Measurements from ENCODE around the gene LGMN. TPM values are rescaled to one million over a fixed set of nuclear protein-coding genes. Genes with fewer than 3 reads are reported as not detected.
A peak's percentile ranks its signal among the peaks of the same experiment; 100 is the strongest.

Gene LGMN
- total and polyA plus RNA-seq, 3 experiments from 2014 or later, result 6.0 to 7.0 (median 7.0) TPM

- H3K27me3 ChIP-seq (ENCODE audit: insufficient read depth, low read length, poor library complexity, severe bottlenecking), result no peaks in the 10 kb centered on the region
- ChIA-PET CTCF (interaction anchor here (1.2 kb wide), 1 partner anchor 26 kb away, joined by 3 read pairs; no protein-coding TSS in a partner anchor), POLR2A (no interaction called here)
- H3K36me3 Mint-ChIP-seq, result peaks cover 0 to 6% (median 3%) of the 10 kb centered on the region in 3 donors
- no peak for DNase-seq
- H3K9me3 ChIP-seq (ENCODE audit: low read length), result no peaks in the 10 kb centered on the region
- no peak overlapping the region for H3K4me3 ChIP-seq (ENCODE audit: low read length)
- no peaks in the 10 kb centered on the region for H3K4me1 Mint-ChIP-seq
- H3K4me1 ChIP-seq (ENCODE audit: insufficient read depth, low read length), result no peaks in the 10 kb centered on the region
- no peaks in the 10 kb centered on the region for H3K36me3 ChIP-seq (ENCODE audit: insufficient read depth, low read length)
- H3K4me3 Mint-ChIP-seq, result no peak overlapping the region
- peaks cover 14 to 18% of the 10 kb centered on the region in 2 donors for H3K27me3 Mint-ChIP-seq
- H3K27ac ChIP-seq (ENCODE audit: low read depth, low read length), result no peak overlapping the region
- H3K9me3 Mint-ChIP-seq, result no peaks in the 10 kb centered on the region
- H3K27ac Mint-ChIP-seq, result no peak overlapping the region
Measured at GRCh38 chr14:92709340-92710000, 39.0 kb downstream of the LGMN start.

GRCh38 chr14:92706386-92706785 lies 42.0 kb downstream of the LGMN start:
- no peak for DNase-seq
- peaks cover 0 to 3% (median 2%) of the 10 kb centered on the region in 3 donors for H3K36me3 Mint-ChIP-seq
- H3K27ac Mint-ChIP-seq, result no peak overlapping the region
- no peaks in the 10 kb centered on the region for H3K27me3 ChIP-seq (ENCODE audit: insufficient read depth, low read length, poor library complexity, severe bottlenecking)
- H3K9me3 Mint-ChIP-seq, result no peaks in the 10 kb centered on the region
- no peaks in the 10 kb centered on the region for H3K4me1 Mint-ChIP-seq
- H3K27ac ChIP-seq (ENCODE audit: low read depth, low read length), result no peak overlapping the region
- no peaks in the 10 kb centered on the region for H3K9me3 ChIP-seq (ENCODE audit: low read length)
- H3K36me3 ChIP-seq (ENCODE audit: insufficient read depth, low read length), result no peaks in the 10 kb centered on the region
- ChIA-PET CTCF (no interaction called here), POLR2A (no interaction called here)
- no peaks in the 10 kb centered on the region for H3K4me1 ChIP-seq (ENCODE audit: insufficient read depth, low read length)
- no peak overlapping the region for H3K4me3 ChIP-seq (ENCODE audit: low read length)
- no peak overlapping the region for H3K4me3 Mint-ChIP-seq
- peaks cover 20 to 34% of the 10 kb centered on the region in 2 donors for H3K27me3 Mint-ChIP-seq

GRCh38 chr14:92704821-92705220 lies 43.6 kb downstream of the LGMN start:
- CTCF ChIA-PET, result no interaction called here
- H3K4me1 ChIP-seq (ENCODE audit: insufficient read depth, low read length), result no peaks in the 10 kb centered on the region
- Mint-ChIP-seq H3K4me3 (no peak overlapping the region), H3K27me3 (peaks cover 24 to 34% of the 10 kb centered on the region in 2 donors), H3K27ac (no peak overlapping the region), H3K9me3 (no peaks in the 10 kb centered on the region), H3K36me3 (peaks cover 0 to 3% (median 0%) of the 10 kb centered on the region in 3 donors), H3K4me1 (no peaks in the 10 kb centered on the region)
- H3K27me3 ChIP-seq (ENCODE audit: insufficient read depth, low read length, poor library complexity, severe bottlenecking), result no peaks in the 10 kb centered on the region
- no peak for DNase-seq
- no peaks in the 10 kb centered on the region for H3K36me3 ChIP-seq (ENCODE audit: insufficient read depth, low read length)
- POLR2A ChIA-PET, result no interaction called here
- H3K9me3 ChIP-seq (ENCODE audit: low read length), result no peaks in the 10 kb centered on the region
- H3K4me3 ChIP-seq (ENCODE audit: low read length), result no peak overlapping the region
- no peak overlapping the region for H3K27ac ChIP-seq (ENCODE audit: low read depth, low read length)

GRCh38 chr14:92704036-92704804 lies 44.2 kb downstream of the LGMN start:
- Mint-ChIP-seq H3K27ac (no peak overlapping the region), H3K27me3 (peaks cover 24 to 31% of the 10 kb centered on the region in 2 donors), H3K36me3 (no peaks in the 10 kb centered on the region), H3K4me3 (no peak overlapping the region), H3K4me1 (no peaks in the 10 kb centered on the region), H3K9me3 (no peaks in the 10 kb centered on the region)
- POLR2A ChIA-PET, result no interaction called here
- Histone ChIP-seq H3K9me3 (ENCODE audit: low read length) (no peaks in the 10 kb centered on the region), H3K4me1 (ENCODE audit: insufficient read depth, low read length) (no peaks in the 10 kb centered on the region), H3K36me3 (ENCODE audit: insufficient read depth, low read length) (no peaks in the 10 kb centered on the region), H3K27ac (ENCODE audit: low read depth, low read length) (no peak overlapping the region), H3K4me3 (ENCODE audit: low read length) (no peak overlapping the region), H3K27me3 (ENCODE audit: insufficient read depth, low read length, poor library complexity, severe bottlenecking) (no peaks in the 10 kb centered on the region)
- CTCF ChIA-PET, result no interaction called here
- DNase-seq, result no peak

- H3K4me3 ChIP-seq (ENCODE audit: low read length), result no peak overlapping the region
- no peak overlapping the region for H3K27ac ChIP-seq (ENCODE audit: low read depth, low read length)
- Mint-ChIP-seq H3K4me3 (no peak overlapping the region), H3K27me3 (peaks cover 24 to 31% of the 10 kb centered on the region in 2 donors), H3K9me3 (no peaks in the 10 kb centered on the region), H3K27ac (peak overlapping the region in 1 of 8 donors; percentile 92), H3K4me1 (no peaks in the 10 kb centered on the region), H3K36me3 (no peaks in the 10 kb centered on the region)
- no peak for DNase-seq
- ChIA-PET POLR2A (no interaction called here), CTCF (no interaction called here)
- H3K36me3 ChIP-seq (ENCODE audit: insufficient read depth, low read length), result no peaks in the 10 kb centered on the region
- no peaks in the 10 kb centered on the region for H3K4me1 ChIP-seq (ENCODE audit: insufficient read depth, low read length)
- H3K27me3 ChIP-seq (ENCODE audit: insufficient read depth, low read length, poor library complexity, severe bottlenecking), result no peaks in the 10 kb centered on the region
- no peaks in the 10 kb centered on the region for H3K9me3 ChIP-seq (ENCODE audit: low read length)
Measured at GRCh38 chr14:92703516-92703915, 44.9 kb downstream of the LGMN start.

- H3K9me3 Mint-ChIP-seq, result no peaks in the 10 kb centered on the region
- DNase-seq, result no peak
- H3K4me1 Mint-ChIP-seq, result no peaks in the 10 kb centered on the region
- Histone ChIP-seq H3K9me3 (ENCODE audit: low read length) (no peaks in the 10 kb centered on the region), H3K27ac (ENCODE audit: low read depth, low read length) (no peak overlapping the region), H3K4me3 (ENCODE audit: low read length) (no peak overlapping the region), H3K4me1 (ENCODE audit: insufficient read depth, low read length) (no peaks in the 10 kb centered on the region), H3K27me3 (ENCODE audit: insufficient read depth, low read length, poor library complexity, severe bottlenecking) (no peaks in the 10 kb centered on the region), H3K36me3 (ENCODE audit: insufficient read depth, low read length) (no peaks in the 10 kb centered on the region)
- ChIA-PET CTCF (interaction anchor here (1.2 kb wide), 1 partner anchor 12 kb away, joined by 3 read pairs; no protein-coding TSS in a partner anchor), POLR2A (no interaction called here)
- H3K27me3 Mint-ChIP-seq, result peaks cover 19 to 31% of the 10 kb centered on the region in 2 donors
- H3K36me3 Mint-ChIP-seq, result no peaks in the 10 kb centered on the region
- H3K27ac Mint-ChIP-seq, result peak overlapping the region in 2 of 8 donors; percentile 12 to 72
- H3K4me3 Mint-ChIP-seq, result no peak overlapping the region
Measured at GRCh38 chr14:92702441-92702918, 45.9 kb downstream of the LGMN start.

GRCh38 chr14:92701826-92702225 lies 46.6 kb downstream of the LGMN start:
- H3K36me3 Mint-ChIP-seq, result no peaks in the 10 kb centered on the region
- no peaks in the 10 kb centered on the region for H3K9me3 Mint-ChIP-seq
- Histone ChIP-seq H3K36me3 (ENCODE audit: insufficient read depth, low read length) (no peaks in the 10 kb centered on the region), H3K9me3 (ENCODE audit: low read length) (no peaks in the 10 kb centered on the region), H3K4me1 (ENCODE audit: insufficient read depth, low read length) (no peaks in the 10 kb centered on the region), H3K27ac (ENCODE audit: low read depth, low read length) (no peak overlapping the region), H3K4me3 (ENCODE audit: low read length) (no peak overlapping the region), H3K27me3 (ENCODE audit: insufficient read depth, low read length, poor library complexity, severe bottlenecking) (no peaks in the 10 kb centered on the region)
- peaks cover 0 to 4% (median 3%) of the 10 kb centered on the region in 3 donors for H3K4me1 Mint-ChIP-seq
- ChIA-PET POLR2A (no interaction called here), CTCF (interaction anchor here (1.2 kb wide), 1 partner anchor 11 kb away, joined by 3 read pairs; no protein-coding TSS in a partner anchor)
- H3K27ac Mint-ChIP-seq, result no peak overlapping the region
- no peak overlapping the region for H3K4me3 Mint-ChIP-seq
- DNase-seq, result no peak
- H3K27me3 Mint-ChIP-seq, result peaks cover 16 to 31% of the 10 kb centered on the region in 2 donors

GRCh38 chr14:92698393-92698792 lies 50.0 kb downstream of the LGMN start:
- H3K27ac Mint-ChIP-seq, result no peak overlapping the region
- peaks cover 14% of the 10 kb centered on the region for H3K4me1 ChIP-seq (ENCODE audit: insufficient read depth, low read length)
- H3K27me3 ChIP-seq (ENCODE audit: insufficient read depth, low read length, poor library complexity, severe bottlenecking), result no peaks in the 10 kb centered on the region
- no peaks in the 10 kb centered on the region for H3K36me3 ChIP-seq (ENCODE audit: insufficient read depth, low read length)
- no peaks in the 10 kb centered on the region for H3K36me3 Mint-ChIP-seq
- H3K4me1 Mint-ChIP-seq, result peaks cover 3 to 14% (median 11%) of the 10 kb centered on the region in 3 donors
- peaks cover 6 to 15% of the 10 kb centered on the region in 2 donors for H3K27me3 Mint-ChIP-seq
- H3K27ac ChIP-seq (ENCODE audit: low read depth, low read length), result no peak overlapping the region
- no peaks in the 10 kb centered on the region for H3K9me3 ChIP-seq (ENCODE audit: low read length)
- ChIA-PET POLR2A (no interaction called here), CTCF (no interaction called here)
- no peak for DNase-seq
- no peaks in the 10 kb centered on the region for H3K9me3 Mint-ChIP-seq
- no peak overlapping the region for H3K4me3 ChIP-seq (ENCODE audit: low read length)
- no peak overlapping the region for H3K4me3 Mint-ChIP-seq

Measured in CD8-positive, alpha-beta memory T cell (primary cell).